ENCODE data around the gene PSORS1C2.
"Not testable (repeated sequence)": the region's sequence is repeated elsewhere in the genome, so short reads cannot be mapped to it uniquely, and the experiment has no call there.

- not testable (repeated sequence) for TF ChIP-seq CTCF (IDR thresholded peaks at IDR 0.05); ETV6 (CRISPR knock-in tag; IDR thresholded peaks at IDR 0.05)
These were observed 25.7 kb upstream of the PSORS1C2 start for GRCh38 chr6:31164475-31165063.

Measured in WTC11 (cell line).